Umbilical cord (tissue), 2 donors: ENCODE measurements around the gene ASB2. TPM values are rescaled to one million over a fixed set of nuclear protein-coding genes. Genes with fewer than 3 reads are reported as not detected.

Source experiments
- DNase-seq: peaks from one replicate; pipeline ENCODE4 v3.0.0-alpha.2; 2015; ENCODE audit warnings: low spot score
- total RNA-seq: library from RNA; depleted of rRNA; stranded (reverse); fragments of >200 nt; gene quantifications from one replicate; pipeline ENCODE4 v1.2.3, GENCODE V29; 2014; ENCODE audit warnings: low replicate concordance; ENCODE audit not compliant: insufficient read depth

ASB2 gene
- total RNA-seq, 1 donor from 2014 or later = 35.4 TPM

DNA sequence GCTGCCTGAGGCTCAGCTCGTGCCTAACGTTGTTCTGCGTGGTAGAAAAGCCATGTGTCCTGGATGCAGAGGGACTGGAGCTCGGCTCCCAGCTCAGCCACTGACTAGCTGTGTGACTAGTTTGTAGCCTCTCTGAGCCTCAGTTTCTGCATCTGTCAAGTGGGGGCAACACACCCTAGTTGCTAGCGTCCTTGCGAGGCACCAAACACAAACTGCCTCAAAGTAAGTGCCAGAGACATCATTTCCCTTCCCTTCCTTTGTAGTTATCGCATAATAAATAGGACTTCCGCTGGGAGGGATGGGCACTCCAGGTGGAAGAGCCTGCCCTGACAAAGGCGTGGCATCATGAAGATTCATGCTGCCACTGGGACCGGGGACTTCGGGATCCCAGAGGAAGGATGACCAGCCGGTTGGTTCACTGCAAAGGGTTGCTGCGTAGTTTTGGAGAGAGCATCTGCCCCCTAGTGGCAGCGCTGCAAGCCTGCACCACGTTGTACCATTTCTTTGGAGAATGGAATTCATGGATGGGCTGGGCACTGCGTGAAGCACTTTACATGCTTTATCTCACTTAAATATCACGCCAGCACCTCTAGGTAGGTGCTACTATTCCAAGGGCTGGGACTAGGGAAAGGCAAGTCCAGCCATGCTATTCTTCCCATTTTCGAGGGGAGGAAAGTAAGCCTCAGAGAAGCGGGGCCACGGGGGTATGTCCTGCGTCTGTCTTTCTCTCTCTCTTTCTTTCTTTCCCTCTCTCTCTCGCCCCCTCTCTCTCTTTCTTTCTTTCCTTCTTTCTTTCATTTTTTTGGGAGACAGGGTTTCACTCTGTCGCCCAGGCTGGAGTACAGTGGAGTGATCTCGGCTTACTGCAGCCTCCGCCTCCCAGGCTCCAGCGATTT, 25.4 kb upstream of the ASB2 start:
- peak; percentile 75 for DNase-seq

DNA sequence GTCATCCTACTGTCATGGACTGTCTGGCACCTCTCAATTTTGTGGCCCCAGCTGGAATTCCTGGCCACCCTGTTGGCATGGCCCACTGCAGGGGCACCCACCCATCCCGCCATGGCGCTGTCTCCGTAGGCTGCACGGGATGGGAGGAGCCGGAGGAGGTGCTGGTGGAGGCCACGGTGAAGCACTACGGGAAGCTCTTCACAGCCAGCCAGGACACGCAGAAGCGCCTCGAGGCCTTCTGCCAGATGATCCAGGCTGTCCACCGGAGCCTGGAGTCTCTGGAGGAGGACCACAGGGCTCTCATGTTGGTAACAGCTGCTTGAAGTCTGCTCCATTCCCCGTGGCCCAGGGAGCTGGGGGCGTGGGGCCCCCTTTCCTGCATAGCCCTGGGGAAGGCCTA, 24.6 kb upstream of the ASB2 start:
- peak; percentile 34 for DNase-seq

DNA sequence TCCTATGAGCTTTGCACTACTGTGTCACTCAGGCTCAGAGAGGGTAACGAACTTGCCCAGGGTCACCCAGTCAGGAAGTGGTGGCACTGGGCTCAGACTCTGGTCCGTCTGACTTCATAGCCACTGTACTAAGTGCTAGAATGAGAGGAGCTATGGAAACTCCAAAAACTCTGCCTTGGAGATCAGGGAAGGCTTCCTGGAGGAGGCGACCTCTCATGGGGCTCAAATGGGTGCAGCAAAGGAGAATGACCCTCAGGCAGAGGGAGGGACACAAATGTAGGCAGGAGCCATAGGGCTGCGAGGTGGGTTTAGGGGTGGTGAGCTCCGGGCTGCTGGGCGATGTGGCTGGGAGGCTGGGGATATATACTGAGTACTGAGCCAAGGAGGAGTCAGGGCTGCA, 23.9 kb upstream of the ASB2 start:
- DNase-seq = no peak

DNA sequence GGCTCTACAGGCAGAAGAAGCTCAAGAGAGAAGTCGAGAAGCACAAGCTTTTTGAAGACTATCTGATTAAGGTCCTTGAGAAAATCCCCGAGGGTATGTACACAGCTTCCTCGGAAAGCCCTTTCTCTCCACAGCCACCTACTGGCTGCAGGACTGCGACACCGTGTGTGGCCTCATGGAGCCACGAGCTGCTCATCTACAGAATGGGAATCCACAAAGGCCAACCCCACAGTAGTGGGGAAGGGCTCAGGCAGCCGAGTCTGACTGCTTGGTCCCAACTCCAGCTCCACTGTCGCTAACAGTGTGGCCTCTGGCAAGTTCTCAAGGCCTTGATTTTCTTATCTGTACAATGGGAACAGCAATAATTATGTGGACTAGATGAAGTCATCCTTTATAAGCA, 23.2 kb upstream of the ASB2 start:
- DNase-seq = no peak

DNA sequence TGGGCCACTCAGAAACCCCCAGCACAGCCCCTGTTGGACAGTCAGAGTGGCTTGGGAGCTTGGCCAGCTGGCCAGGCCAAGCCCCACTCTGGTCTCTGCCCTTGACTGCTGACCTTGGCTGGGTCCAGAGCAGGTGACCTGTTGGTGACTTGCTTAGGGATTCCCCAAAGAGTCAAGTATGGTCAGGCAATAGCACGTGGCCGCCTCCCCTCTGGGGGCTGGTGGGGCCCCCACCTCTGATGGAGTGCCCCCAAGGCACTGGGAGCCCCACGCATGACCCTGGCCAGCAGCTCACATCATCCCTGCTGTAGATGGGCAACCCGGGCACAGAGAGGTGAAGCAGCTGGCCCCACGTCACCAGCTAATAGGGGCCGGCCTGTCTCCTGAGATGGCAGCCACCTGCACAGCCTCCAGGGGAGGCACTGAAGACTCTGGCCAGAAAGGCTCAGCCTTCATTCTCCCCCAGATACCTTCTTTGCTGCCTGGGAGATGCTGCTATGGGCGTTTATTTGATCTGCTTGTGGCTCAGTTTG, 22.6 kb upstream of the ASB2 start:
- DNase-seq = no peak

DNA sequence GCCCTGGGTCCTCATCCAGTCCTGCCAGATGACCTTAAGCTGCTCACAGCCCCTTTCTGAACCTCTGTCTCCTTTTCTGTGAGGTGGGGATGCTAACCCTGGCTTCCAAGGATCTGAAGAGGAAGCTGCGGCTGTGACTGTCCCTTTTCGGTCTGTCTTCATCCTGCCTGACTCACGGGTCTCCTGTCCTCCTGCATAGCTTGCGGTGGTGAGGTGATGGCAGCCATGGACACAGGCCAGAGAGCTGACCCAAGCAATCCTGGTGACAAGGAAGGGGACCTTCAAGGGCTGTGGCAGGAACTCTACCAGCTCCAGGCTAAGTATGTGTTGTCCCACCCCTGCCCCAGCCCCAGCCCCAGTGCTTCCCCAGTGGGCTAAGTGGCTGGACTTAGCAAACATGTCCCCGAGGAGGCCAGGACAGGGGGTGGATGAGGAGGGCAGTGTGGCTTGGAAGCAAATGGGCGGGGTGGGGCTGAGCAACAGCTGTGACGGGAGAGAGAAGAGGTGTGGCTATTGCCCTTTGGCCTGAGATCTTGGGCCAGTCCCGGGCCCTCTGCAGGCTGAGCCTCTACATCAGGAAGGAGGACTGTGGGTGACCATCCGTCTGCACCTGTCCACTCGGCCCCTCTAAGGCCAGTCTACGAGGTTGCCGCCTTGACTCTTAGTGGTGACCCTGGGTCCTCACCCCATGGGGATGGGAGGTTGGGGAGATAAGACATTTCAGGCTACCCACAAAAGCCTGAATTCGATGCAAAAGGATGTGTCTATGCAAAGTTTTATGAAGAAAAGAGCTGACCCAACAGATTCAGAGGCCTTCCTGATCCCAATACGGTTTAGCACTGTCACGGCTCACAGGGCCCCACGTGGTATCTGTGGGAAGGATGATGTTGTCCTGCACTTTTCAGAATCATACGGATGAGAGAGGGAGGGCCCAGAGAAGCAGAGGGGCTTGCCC, 21.8 kb upstream of the ASB2 start:
- no peak for DNase-seq

DNA sequence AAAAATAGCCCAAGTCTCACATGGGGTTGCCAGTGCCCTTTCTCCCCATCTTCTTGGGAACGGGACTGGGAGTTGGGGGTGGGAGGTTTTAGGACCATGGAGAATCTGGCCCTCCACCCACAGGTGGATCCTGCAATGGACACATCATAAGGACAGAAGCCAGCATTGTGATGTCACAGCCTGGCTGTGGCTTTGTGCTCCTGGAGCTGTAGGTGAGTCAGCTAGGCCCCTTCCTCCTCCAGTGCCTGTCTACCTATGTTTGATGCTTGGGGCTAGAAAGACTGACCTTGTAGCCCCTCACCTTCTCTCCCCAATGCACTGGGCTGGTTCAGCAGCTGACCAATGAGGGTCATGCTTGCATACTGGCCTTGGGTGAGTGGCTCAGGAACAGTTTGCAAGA, 20.7 kb upstream of the ASB2 start, which contains the start of gene CCDC197:
Gene CCDC197, plus strand, starts transcription at position 220 of the 400 bp plus-strand sequence. CDS start 831 bp downstream, outside the sequence.
- no peak for DNase-seq

DNA sequence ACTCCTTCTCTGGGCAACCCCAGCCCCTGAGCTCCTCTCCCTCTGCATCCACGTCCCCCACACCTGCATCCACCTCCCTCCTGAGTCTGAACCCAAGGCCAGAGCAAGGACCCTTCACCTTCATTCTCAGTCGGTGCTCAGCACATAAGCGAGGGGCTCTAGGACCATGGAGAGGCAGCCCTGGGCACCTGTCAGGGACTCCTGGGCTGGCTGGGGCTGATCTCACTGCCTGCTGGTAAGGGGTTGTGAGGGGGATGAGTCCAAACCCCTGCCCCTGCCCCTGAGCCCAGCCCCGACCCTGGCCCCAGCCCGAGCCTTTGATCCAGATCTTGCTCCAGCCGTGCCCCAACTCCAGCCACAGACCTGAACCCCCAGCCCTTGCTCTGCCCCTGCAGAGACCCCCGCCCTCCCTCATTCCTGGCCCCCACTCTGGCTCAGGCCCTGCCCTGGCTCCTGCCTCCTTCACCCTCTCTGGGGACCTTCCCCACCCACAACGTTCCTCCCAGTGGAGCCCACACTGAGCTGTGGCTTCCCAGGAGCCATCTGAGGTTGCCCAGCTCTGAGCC, 19.8 kb upstream of the ASB2 start:
- no peak for DNase-seq

DNA sequence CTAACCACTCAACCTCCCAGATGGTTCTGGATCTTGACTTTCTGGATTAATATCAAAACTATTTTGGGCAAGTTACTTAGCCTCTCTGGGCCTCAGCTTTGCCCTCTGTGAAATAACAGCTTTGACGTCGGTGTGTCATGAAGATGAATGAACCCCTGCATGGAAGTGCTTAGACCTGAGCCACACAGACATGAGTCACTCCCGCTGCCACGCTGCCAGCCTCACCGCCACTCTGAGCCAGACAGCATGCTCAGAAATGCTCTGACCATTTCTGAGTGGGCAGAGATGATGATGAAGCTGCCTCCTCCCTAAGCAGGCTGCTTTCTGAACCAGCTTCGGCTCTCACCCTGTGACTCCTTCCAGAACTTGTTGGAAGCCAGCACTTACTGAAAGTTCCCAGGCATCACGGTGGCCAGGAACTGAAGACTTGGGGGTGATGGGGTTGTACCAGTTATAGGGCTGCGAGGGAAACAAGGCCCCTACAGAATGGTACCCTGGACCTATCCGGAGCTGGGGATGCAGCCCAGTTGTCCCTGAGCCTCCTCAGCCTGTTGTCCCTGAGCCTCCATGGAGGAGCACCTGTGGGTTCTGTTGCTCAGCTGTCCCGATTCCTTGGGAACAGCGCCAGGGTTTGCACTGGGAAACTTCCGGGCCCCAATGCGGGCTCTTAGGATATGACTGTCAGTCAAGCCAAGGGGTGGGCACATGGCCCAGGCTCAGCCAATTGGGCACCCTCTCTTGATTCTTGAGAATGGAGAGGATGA, 18.7 kb upstream of the ASB2 start:
- peak; percentile 22 for DNase-seq

DNA sequence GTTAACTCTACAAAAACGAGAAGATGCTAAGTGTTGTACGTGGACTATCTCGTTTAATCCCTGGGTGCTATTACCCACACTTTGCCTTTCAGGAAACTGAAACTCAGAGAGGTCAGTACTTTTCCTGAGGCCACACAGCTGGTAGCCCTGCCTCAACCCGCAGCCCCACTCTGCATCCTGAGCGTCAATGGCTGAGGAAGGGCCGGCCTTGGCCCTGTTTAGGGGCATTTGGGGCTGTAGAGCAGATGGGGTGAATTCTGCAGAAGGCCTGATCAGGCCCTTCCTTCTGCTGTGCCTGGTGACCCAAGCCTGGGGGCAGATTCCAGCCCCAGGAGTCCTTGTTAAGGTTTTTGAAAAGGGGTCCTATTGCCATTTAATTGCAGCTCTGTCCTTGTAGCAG, 17.0 kb upstream of the ASB2 start:
- DNase-seq = no peak

DNA sequence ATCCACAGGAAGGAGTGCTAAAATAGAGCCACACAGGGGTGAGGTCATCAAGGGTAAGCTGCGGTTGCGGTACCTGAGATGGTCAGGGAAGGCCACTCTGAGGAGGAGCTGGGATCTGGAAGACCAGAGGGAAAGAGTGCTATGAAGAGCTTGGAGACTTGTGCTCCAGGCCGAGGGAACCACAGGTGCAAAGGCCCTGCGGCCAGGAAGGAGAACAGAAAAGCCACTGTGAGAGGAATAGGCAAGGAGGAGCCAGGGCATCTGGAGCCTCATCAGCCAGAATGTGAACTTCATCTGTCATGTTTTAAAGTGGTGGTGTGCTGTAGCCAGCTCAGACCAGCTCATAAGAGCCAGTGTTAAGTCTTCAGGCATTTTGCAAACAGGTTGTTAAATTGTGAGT, 15.3 kb upstream of the ASB2 start:
- DNase-seq = no peak

DNA sequence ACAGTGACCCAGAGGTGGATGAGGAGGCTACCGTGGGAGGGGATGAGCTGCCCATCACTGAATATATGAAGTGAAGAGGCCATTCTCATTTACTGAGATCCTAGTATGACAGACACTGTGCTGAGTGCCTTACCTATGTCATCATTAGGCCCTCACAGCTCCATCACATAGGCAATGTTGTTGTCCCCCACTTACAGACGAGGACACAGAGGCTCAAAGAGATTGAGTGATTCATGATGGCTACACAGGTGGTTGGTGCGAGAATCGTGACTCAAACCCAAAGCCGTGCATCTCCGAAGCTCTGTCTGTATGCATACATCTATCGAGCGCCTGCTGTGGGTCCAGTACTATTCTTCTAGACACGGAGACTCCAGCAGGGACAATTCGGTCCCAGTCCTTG, 14.8 kb upstream of the ASB2 start:
- DNase-seq = no peak

DNA sequence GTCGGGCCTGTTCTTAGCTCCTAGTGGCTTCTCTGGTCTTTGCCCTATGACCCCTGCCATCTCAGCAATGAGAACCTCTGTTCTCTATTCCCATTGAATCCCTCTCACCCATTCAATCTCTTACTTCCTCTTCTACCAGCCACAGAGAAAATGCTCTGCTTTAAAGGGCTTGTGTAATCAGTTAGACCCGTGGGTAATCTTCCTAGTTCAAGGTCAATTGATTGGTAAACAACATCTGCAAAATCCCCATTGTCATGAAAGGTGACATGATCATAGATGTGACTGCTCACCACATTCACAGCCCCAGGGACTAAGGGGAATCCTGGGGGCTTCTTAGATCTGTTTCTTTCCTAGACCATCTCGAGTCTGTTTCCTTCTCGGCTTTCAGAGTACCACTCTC, 13.6 kb upstream of the ASB2 start:
- no peak for DNase-seq

DNA sequence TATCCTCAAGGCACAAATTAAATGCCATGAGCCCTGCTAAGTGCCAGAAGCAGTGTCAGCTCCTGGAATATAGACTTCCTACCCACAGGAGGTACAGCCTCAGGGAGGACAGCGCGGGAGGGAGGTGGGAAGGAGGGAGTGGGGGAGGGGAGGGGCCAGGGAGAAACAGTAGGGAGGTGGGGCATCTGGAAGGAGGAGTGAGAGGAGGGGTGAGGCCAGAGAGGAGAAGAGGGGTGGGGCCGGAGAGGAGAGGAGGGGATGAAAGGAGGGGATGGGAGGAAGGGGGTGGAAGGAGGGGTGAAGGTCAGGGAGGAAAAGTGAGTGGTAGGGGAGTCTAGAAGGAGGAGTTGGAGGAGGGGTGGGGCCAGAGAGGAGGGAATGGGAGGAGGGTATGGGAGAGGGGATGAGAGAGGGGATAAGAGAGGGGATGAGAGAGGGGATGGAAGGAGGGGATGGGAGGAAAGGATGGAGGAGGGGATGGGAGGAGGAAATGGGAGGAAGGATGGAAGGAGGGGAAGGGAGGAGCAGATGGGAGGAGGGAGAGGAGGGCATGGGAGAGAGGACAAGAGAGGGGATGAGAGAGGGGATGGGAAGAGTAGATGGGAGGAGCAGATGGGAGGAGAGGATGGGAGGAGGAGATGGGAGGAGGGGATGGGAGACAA, 11.6 kb upstream of the ASB2 start:
- no peak for DNase-seq

DNA sequence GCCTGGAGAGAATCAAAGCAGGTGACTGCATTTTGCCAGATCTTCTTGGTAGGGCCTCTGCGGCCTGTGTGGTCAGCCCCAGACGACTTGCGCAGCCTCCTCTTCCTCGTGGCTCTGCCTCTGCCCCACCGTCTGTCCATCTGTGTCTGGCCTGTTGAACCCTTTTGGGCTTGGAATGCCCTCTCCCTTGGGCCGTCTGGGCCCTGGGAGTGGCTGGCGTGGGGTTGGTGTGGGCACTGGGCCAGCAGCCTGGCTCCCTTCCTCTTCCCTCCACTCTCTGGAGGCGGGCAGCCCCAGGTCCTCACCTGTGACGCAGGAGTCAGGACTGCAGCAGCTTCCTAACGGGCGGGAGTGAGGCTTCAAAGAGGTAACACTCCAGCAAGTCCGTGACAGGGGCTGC, 11.0 kb upstream of the ASB2 start:
- DNase-seq = no peak

DNA sequence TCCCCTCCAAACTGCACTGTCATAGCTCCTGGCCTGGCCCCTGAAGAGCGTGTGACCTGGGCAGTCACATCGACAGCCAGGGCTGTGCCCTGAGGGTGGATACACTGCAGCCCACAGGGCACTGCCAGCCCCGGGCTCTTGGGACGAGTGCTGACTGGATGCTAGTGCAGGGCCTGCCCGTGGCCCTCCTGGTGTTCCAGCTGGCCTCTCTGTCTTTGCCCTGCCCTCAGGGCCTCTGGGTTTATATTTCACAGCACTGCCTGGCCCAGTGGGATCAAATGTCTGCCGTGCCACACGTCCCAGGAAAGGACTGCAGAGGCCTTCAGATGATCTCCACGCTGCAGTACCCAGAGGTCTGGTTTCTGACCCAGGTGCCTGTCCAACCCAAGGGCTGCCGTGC, 10.6 kb upstream of the ASB2 start:
- no peak for DNase-seq

DNA sequence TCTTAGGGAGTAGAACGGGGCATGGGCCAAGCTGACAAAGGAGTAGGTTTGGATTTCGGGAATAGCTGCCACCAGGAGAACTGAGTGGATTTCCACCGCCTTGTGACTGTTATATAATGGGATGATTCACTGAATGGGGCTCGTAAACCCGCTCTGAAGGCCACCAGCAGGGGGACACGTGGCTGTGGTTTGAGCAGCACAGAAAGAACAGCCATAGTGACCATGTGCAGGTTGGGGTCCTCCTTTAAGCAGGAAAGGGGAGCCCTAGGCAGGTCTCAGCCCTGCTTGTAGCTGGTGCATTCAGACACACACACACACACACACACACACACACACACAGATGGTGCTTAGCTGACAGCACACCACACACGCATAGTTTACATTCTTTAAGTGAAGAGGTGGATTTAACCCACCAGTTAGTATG, 8.6 kb upstream of the ASB2 start:
- peak; percentile 70 for DNase-seq

DNA sequence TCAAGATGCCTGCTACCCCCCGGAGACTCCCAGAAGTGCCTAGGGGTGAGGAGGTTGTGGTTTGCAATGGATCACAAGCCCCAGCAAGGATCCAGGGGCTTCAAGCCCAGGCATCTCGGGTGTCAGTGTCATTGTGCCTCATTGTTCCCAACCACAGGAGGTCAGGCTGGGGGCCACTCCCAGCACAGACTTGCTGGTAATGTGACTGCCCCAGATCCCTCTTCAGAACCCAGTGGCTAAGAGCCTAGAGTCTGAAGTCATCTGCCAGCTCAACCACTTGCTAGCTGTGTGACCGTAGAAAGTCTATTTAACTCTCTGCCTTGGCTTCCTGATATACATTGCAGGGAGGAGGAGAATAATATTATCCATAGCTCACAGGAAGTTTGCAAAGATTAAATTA, 7.7 kb upstream of the ASB2 start:
- DNase-seq = no peak

DNA sequence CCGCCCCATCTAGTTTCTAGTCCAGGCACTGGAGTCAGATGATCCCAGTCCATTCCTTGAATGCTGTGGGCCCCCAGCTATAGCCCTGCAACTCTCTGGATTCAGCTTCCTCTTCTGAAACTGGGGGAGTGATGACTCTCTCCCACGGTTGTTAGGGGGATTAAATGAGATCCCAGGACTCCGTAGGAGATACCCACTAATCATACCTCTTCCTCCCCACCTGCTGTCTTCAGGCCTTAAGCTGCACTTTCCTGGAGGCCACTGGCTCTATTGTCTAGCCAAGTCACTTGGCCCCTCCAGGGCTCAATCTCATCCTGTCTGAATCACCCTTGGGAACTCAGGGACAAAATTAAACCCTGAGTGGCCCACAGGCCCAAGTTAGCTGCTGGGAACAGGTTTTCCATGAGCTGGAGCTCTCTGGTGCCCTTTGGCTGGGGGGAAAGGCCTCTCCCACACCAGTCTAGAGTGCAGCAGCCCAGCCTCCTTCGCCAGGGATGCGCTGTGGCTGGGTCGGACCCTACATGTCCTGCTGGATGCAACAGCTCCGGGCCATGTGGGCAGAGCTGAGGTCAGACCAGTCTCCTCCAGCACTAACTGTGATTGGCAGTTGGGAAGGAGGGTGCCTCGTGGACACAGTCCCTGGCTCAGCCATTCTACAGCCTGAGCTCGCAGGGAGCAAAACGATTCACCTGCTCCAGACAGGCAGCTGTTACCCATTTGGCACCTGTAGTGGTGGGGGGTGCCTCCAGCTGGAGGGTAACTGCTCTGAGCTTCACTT, 6.0 kb upstream of the ASB2 start:
- DNase-seq = no peak
